Posterior cingulate gyrus (tissue), 11 donors: ENCODE measurements around the gene LRRC26.
A peak's percentile ranks its signal among the peaks of the same experiment; 100 is the strongest.

Experiments used
- DNase-seq, 10 donors: peaks; one replicate each; pipeline versions ENCODE4 v3.0.0 to v3.0.0-alpha.2; 2020 to 2021; ENCODE audit warnings: mixed read lengths in 3 of 10
- intact Hi-C: fragments of 100-400 bp; cut with DNase I; formaldehyde crosslinking; loops from one replicate; pipeline ENCODE4 v1.15.1; 2023

The LRRC26 gene

DNA sequence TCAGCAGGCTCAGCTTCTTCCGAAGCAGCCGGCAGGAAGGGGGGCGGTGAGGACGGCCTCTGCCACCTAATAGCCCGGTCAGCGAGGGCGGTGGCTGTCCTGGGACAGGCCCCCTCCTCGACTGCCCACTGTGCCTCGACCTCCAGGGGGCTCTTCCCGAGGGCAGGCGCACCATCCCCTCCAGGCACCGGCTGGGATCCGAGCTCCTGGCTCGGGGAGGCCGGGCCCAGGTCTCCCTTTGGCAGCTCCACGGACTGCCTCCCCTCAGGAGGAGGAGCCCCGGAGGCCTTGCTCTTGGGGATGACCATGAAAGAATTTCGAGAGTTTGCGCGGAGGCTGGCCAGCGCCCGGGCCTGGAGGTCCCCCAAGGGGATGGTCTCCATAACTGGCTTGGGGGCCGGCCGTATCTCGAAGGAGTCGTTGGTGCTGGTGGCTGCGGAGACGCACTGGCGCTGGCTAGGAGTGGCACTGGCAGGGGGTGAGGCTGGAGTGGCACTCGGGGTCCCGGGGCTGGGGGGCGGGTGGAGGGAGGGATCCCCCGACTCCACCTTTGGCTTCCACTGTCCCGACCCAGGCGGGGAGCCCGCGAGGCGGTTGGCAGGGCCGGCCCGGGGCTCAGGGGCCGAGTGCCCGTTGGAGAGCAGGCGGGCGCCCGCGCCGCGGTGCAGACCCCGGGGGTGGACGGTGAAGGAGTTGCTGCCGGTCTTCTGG lies 29.7 kb upstream of the LRRC26 start:
- DNase-seq = peak in 1 of 10 donors; percentile 81
- intact Hi-C loops = no loop called here

DNA sequence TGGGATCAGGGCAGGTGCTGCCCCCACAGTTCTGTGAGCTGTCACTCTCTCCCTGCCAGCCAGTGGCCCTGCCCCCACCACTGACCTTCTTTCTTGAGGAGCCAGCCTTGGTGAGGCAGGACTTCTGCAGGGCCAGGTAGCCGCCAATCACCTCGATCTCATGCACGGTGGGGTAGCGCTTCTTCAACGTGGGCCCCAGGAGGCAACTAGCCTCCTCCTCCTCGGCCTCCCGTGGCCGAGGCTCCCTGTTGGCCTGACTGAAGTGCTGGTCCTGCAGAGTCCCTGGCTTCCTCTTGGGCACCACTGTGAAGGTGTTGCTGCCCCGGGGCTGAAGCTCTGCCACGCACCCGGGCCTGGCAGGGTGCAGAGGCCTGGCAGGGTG lies 29.0 kb upstream of the LRRC26 start:
- intact Hi-C loops = no loop called here
- DNase-seq = peak in 1 of 10 donors; percentile 84

GRCh38 chr9:137198051-137198901 lies 28.4 kb upstream of the LRRC26 start:
- DNase-seq = peak in 1 of 10 donors; percentile 83
- intact Hi-C loops = no loop called here

DNA sequence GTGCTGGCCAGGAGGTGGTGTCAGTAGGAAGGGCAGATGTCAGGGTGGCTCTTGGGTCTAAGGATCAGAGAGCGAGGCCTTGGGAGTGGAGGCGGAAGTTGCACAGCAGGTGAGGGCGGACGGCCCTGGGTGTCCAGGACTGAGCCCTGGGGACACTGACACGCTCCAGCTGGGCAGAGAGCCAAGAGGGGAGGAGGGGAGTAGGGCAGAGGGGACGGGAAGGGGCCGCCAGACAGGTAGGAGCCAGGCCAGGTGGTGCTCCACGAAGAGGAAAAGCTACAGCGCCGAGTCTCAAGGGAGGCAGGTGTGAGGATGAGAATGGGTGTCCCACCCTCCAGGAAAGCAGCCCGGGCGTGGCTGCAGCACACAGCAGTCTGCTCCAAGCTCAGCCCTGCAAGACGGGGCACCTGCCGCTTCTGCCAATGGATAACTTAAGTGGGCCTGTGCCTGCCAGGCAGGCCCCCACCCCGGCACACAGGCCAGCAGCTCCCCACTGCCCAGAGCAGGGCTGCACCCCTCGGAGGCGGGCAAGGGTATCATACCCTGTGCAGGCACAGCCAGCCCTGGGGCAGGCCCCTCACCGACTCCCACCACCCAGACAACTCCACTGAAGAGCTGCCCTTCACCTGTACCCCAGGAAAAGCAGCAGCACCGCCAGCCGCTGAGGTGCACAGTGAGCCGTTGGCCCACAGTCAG lies 25.8 kb upstream of the LRRC26 start:
- intact Hi-C loops = no loop called here
- DNase-seq = peak in 1 of 10 donors; percentile 86

GRCh38 chr9:137194909-137195308 lies 25.1 kb upstream of the LRRC26 start:
- intact Hi-C loops = no loop called here
- DNase-seq = peak in 1 of 10 donors; percentile 83

DNA sequence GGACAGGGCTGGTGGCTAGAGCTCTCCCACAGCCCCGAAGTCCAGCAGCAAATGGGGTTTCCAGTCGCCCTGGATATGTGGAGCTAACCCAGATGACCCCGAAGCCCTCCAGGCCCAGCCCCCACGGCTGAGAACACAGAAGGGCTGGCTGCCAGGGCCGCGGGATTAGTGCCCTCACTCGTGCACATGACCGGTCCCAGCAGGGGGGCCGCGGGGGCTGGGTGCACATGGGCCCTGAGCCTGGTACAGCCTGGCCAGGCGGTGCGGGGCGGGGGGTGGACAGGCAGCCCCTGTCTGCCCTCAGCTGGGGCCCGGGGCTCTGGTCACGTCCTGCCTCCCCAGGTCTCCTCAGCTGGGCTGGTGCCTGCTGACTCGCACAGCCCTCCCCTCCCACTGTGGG lies 24.5 kb upstream of the LRRC26 start:
- intact Hi-C loops = no loop called here
- peak; percentile 82 to 99 (median 93) for DNase-seq

- intact Hi-C loops = no loop called here
These were observed 23.9 kb upstream of the LRRC26 start for GRCh38 chr9:137193771-137194170.

GRCh38 chr9:137192859-137193258 lies 23.0 kb upstream of the LRRC26 start:
- DNase-seq = no peak
- intact Hi-C loops = no loop called here

More at GRCh38 chr9:137193771-137194170, 23.9 kb upstream of the LRRC26 start:
- DNase-seq = peak in 1 of 10 donors; percentile 84

DNA sequence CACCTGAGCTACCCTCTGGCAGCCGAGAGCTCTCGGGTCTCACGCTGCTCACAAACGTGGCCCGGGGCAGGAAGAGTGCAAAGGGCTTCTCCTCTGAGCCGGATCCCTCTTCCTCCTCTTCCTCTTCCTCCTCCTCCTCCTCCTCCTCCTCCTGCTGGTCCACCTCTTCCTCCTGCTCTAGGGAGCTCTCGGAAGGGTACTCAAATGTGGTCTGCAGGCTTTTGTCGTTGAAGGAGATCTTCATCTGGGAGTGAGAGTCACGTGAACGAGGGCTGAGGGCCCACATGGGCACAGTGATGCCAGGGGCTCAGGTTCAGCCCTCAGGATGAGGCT lies 22.6 kb upstream of the LRRC26 start:
- DNase-seq = no peak
- intact Hi-C loops = no loop called here

DNA sequence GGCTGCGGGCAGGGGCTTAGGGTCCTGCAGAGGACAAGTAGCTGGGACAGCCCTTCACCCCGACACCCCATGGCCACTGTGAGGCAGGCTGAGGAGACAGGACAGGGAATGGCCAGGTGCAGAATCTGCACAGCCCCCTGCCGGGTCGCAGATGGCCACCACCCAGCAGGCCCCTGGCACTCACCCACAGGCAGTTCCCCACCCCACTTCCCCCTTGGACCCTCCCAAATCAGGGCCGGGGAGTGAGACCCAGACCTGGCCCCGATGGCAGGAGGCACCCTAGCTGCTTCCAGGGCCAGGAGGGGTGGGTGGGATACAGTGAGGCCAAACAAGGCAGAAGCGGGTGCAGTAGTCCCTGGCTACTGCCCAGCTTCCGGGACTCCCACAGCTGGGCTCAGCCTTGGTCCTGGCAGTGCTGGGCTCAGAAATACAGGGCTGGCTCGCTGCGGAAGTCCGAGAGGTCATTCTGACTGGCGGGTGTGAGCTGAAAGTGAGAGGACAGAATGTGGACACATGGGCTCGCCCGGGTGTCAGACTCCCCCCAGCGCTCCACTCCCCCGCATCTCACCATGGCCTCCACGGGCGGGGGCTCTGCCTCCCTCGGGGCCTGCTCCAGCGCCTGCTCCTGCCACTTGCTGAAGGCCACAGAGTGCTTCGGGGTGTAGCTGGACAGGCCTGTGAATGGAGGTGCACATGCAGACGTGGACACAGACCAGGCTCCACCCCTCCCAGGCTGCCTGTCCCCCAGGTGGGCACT lies 22.0 kb upstream of the LRRC26 start:
- DNase-seq = peak in 9 of 10 donors; percentile 49 to 96 (median 68)
- intact Hi-C loops = no loop called here

- intact Hi-C loops = no loop called here
- no peak for DNase-seq
These were observed 21.4 kb upstream of the LRRC26 start for GRCh38 chr9:137191245-137191644.

- intact Hi-C loops = no loop called here
- DNase-seq = no peak
These were observed 20.5 kb upstream of the LRRC26 start for GRCh38 chr9:137190315-137190856.

DNA sequence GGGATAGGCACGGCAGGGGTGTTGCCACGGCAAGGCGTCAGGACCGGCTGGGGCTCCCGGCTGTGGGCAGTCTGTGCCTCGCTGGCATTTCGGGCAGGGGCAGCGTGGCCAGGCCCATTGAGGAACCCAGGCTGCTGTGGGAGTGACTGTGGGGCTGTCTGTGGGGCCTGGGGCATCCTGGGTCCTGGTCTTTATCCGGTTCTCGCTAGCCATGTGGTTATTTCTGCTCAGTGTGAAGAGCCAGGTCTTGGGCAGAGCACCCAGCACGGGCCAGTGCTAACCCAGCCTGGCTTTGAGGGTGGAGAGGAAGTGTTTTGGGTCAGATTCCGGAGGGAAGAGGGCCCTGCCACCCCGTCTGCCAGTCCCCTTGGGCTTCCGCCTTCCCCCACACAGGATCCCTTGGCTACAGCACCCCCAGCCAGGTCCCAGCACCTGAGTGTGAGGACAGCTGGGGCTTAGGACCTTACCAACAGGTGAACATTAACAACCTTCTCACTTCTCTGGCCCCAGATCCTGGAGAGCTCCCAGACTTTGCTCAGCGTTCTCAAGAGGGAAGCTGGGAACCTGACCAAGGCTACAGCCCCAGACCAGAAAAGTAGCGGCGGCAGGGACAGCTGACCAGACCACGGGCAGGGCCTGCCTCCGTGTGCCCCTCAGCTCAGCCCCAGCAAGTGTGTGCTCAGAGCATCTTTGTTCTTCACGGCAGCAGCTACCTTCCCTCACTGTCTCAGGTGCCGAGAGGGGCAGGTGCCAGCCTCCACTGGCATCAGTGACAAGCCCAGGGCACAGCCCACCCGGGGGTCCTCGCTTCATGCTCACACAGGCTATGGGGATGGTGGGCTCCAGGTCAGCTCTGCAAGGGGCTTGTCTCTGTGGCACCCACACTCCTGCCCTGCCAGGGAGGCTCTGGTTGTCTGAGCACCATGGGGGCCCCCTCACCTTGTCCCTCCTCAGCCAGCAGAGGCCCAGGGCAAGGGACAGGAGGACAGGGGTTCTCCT lies 19.7 kb upstream of the LRRC26 start:
- no peak for DNase-seq
- intact Hi-C loops = loop anchor here (2.0 to 5.0 kb wide), 2 partner anchors 33 to 48 kb away; partner anchors contain the start of gene RNF208

DNA sequence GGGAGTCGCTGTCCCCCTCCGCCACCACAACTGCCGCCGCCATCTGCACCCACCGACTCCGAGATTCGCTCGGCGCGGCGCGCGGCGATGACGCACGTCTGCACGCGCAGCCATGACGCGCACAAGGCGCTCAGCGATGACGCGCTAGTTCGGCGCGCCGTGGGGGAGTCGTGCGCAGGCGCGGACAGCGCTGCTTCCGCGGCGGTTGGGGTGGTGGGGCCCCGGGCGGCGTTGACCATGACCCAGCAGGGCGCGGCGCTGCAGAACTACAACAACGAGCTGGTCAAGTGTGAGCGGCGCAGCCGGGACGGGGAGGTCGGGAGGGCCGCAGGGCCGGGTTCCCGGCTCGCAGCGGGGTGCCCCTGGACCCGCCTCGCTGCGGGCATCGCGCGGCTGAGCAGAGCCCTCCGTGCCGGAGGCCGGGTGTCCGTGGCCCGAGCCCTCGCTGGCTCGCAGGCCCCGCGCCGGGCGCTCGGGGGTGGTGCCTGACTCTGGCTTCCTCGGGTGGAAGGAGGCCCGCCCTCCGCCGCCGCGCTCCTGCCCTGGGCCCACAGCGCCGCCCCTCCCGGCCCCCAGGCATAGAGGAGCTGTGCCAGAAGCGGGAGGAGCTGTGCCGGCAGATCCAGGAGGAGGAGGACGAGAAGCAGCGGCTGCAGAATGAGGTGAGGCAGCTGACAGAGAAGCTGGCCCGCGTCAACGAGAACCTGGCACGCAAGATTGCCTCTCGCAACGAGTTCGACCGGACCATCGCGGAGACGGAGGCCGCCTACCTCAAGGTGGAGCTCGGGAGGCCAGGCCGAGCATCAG lies 18.8 kb upstream of the LRRC26 start, which contains the start of the genes ANAPC2 and SSNA1:
TSS of gene ANAPC2 (minus strand) at position 71 of the 807 bp plus-strand sequence. CDS start at position 43, 28 bp downstream.
TSS of gene SSNA1 (plus strand) at position 187 of the 807 bp plus-strand sequence. CDS start at position 238, 51 bp downstream.
- intact Hi-C loops = loop anchor here (1.0 to 5.0 kb wide), 3 partner anchors 17 to 49 kb away; partner anchors contain the start of genes NDOR1, RNF208 and TMEM203
- peak; percentile 85 to 98 (median 90) for DNase-seq

DNA sequence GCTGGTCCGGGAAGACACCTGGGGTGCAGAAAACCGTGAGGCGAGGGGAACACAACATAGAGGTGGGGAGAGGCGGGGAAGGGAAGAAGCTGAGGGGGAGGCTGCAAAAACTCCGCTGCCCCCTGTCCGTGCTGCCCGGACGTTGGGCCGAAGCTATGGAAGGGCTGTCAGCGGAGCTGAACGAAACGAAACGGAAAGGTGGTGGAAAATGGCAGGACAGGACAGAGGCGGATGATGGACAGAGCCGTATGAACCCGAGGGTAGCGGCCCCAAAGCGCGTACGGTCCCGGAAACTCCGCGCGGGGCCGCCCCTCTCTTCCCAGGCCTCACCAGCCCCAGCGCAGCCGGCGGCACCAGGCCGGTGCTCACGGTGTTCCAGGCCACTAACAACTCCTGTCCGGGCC lies 18.2 kb upstream of the LRRC26 start:
- no peak for DNase-seq
- intact Hi-C loops = loop anchor here (1.0 to 5.0 kb wide), 3 partner anchors 17 to 49 kb away; partner anchors contain the start of genes NDOR1, RNF208 and TMEM203

- intact Hi-C loops = loop anchor here (5.0 kb wide), 1 partner anchor 50 kb away; no protein-coding TSS in a partner anchor
These were observed 17.5 kb upstream of the LRRC26 start for GRCh38 chr9:137187386-137187785.

GRCh38 chr9:137186385-137186784 lies 16.5 kb upstream of the LRRC26 start:
- intact Hi-C loops = loop anchor here (5.0 kb wide), 1 partner anchor 51 kb away; no protein-coding TSS in a partner anchor
- no peak for DNase-seq

More at GRCh38 chr9:137187386-137187785, 17.5 kb upstream of the LRRC26 start:
- DNase-seq = no peak
